Osteocyte (in vitro differentiated cells): ENCODE data around the gene IMMP2L. TPM values are rescaled to one million over a fixed set of nuclear protein-coding genes. Genes with fewer than 3 reads are reported as not detected.

ENCODE experiments used
- DNase-seq: peaks from one replicate; pipeline ENCODE4 v3.0.0; 2021; ENCODE audit warnings: mixed read lengths; ENCODE audit not compliant: unreplicated experiment; ENCODE audit errors: extremely low spot score
- H3K27ac Mint-ChIP-seq: one replicate; pipeline ENCODE4 v1.8.0; 2021; ENCODE audit warnings: mild to moderate bottlenecking, mixed read lengths; ENCODE audit not compliant: unreplicated experiment
- H3K27me3 Mint-ChIP-seq: one replicate; pipeline ENCODE4 v1.8.0; 2021; ENCODE audit warnings: mixed read lengths; ENCODE audit not compliant: unreplicated experiment
- H3K36me3 Mint-ChIP-seq: one replicate; pipeline ENCODE4 v1.8.0; 2021; ENCODE audit warnings: mixed read lengths; ENCODE audit not compliant: unreplicated experiment
- H3K4me1 Mint-ChIP-seq: one replicate; pipeline ENCODE4 v1.8.0; 2021; ENCODE audit warnings: mixed read lengths; ENCODE audit not compliant: unreplicated experiment
- H3K4me3 Mint-ChIP-seq: one replicate; pipeline ENCODE4 v1.8.0; 2021; ENCODE audit warnings: mild to moderate bottlenecking, moderate library complexity, mixed read lengths; ENCODE audit not compliant: unreplicated experiment
- H3K9me3 Mint-ChIP-seq: one replicate; pipeline ENCODE4 v1.8.0; 2021; ENCODE audit warnings: mixed read lengths; ENCODE audit not compliant: unreplicated experiment
- total RNA-seq: library from RNA; stranded (reverse); gene quantifications from 2 replicates; pipeline ENCODE4 v1.2.1, GENCODE V29; 2021
- TF ChIP-seq, protein P1 (sequence below): fragments of 200-600 bp; sonication (generic); IDR thresholded peaks from 2 replicates; pipeline ENCODE4 v1.5.0; 2021; ENCODE audit warnings: antibody characterized with exemption, mild to moderate bottlenecking, moderate library complexity

The IMMP2L gene
- total RNA-seq, 1 donor from 2014 or later, result 15.6 TPM

DNA sequence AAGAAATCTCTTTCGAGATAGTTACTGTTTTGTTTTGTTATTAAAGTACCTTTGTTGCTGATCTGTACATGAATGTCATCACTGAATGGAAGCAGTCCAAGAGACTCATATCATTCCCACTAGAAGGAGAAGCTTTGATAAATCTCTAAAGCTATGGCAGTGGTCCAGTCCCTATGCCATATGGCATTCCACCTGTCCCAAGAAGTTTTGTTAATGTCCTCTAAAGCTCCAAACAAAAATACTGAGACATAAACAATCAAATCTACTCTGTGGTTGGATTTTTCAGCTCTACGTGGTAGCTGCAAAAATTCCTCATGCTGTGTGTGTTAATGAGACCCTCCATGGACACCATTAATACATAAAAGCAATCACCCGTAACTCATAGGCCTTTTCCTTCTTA is 377.3 kb downstream of the IMMP2L start:
- Mint-ChIP-seq H3K9me3 (peaks cover 10% of the 10 kb centered on the region), H3K27ac (no peak overlapping the region), H3K36me3 (no peaks in the 10 kb centered on the region), H3K27me3 (no peaks in the 10 kb centered on the region), H3K4me3 (no peak overlapping the region), H3K4me1 (no peaks in the 10 kb centered on the region)
- TF ChIP-seq, protein P1, sequence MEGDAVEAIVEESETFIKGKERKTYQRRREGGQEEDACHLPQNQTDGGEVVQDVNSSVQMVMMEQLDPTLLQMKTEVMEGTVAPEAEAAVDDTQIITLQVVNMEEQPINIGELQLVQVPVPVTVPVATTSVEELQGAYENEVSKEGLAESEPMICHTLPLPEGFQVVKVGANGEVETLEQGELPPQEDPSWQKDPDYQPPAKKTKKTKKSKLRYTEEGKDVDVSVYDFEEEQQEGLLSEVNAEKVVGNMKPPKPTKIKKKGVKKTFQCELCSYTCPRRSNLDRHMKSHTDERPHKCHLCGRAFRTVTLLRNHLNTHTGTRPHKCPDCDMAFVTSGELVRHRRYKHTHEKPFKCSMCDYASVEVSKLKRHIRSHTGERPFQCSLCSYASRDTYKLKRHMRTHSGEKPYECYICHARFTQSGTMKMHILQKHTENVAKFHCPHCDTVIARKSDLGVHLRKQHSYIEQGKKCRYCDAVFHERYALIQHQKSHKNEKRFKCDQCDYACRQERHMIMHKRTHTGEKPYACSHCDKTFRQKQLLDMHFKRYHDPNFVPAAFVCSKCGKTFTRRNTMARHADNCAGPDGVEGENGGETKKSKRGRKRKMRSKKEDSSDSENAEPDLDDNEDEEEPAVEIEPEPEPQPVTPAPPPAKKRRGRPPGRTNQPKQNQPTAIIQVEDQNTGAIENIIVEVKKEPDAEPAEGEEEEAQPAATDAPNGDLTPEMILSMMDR, result no peak
- no peak for DNase-seq

DNA sequence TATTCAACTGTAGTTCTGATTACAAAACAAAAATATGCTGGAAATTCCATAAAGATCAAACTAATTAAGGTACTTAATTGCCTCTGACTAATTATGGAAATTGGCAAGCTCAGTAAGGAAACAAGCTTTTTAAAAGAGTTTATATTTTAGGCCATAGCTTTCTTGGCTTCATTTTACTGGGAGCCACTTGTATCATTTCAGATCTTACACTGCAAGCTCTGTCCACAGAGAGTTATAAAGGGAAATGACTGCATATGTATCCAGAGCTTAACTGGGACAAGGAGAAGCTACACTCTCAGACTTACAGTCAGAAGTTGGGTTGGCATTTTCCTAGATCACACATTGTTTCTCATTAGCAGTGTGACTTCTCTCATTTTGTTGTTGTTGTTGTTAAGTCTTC is 379.0 kb downstream of the IMMP2L start:
- H3K27ac Mint-ChIP-seq, result no peak overlapping the region
- H3K27me3 Mint-ChIP-seq, result no peaks in the 10 kb centered on the region
- no peaks in the 10 kb centered on the region for H3K4me1 Mint-ChIP-seq
- no peak for DNase-seq
- H3K4me3 Mint-ChIP-seq, result no peak overlapping the region
- H3K9me3 Mint-ChIP-seq, result peaks cover 12% of the 10 kb centered on the region
- TF ChIP-seq, protein P1, result no peak
- peaks cover 9% of the 10 kb centered on the region for H3K36me3 Mint-ChIP-seq

DNA sequence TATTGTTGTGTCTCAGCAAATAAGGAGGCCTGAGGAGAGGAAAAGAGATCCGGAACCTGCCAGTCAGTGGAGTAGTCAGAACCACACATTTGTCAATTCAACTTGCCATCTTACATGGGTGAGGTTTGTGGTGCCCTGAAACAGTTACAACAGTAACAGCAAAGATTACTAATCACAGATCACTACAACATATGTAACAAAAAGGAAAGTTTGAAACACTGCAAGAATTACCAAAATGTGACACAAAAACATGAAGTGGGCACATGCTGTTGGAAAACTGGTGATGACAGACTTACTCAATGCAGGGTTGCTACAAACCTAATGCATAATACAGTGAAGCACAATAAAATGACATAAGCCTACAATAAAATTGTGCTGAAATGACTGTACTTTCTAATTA is 382.0 kb downstream of the IMMP2L start:
- no peak overlapping the region for H3K27ac Mint-ChIP-seq
- H3K9me3 Mint-ChIP-seq, result peaks cover 17% of the 10 kb centered on the region
- no peak for DNase-seq

DNA sequence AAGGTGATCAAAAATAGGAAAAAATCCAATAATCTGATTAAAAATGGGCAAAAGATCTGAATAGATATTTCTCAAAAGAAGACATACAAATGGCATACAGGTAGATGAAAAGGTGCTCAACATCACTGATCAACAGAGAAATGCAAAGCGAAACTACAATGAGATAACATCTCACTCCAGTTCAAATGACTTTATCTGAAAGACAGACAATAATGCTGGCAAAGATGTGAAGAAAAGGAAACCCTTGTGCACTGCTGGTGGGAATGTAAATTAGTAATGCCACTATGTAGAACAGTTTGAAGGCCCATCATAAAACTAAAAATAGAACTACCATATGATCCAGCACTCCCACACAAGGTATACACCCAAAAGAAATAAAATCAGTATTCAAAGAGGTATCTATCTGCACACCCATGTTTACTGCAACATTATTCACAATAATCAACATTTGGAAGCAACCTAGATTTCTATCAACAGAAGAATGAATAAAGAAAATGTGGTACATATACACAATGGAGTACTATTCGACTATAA is 386.3 kb downstream of the IMMP2L start:
- Mint-ChIP-seq H3K4me3 (no peak overlapping the region), H3K9me3 (peaks cover 12% of the 10 kb centered on the region), H3K27ac (no peak overlapping the region), H3K4me1 (peaks cover 7% of the 10 kb centered on the region), H3K36me3 (peaks cover 10% of the 10 kb centered on the region), H3K27me3 (no peaks in the 10 kb centered on the region)
- no peak for DNase-seq
- TF ChIP-seq, protein P1, result no peak

More for the DNA sequence above, 382.0 kb downstream of the IMMP2L start:
- Mint-ChIP-seq H3K4me1 (no peaks in the 10 kb centered on the region), H3K27me3 (no peaks in the 10 kb centered on the region), H3K4me3 (no peak overlapping the region), H3K36me3 (peaks cover 10% of the 10 kb centered on the region)
- TF ChIP-seq, protein P1, result no peak

DNA sequence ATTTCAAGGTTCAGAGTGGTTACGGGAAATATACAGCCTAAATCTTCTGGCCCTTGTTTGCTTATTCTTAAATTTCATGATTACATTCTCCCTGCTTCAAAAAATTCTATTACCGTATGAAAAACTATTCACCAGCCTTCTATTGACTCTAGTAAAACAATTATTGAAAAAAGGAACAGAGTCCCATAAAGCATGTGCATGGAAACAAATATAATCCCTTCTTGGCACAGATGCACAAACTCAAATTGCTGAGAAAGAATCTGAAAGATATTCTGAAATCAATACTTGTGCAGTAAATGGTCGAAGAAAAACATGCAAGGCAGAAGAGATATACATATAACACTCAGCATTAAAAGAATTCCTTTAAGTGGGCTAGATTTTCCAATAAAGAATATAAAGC is 387.8 kb downstream of the IMMP2L start:
- Mint-ChIP-seq H3K27me3 (no peaks in the 10 kb centered on the region), H3K4me3 (no peak overlapping the region), H3K36me3 (peaks cover 10% of the 10 kb centered on the region), H3K27ac (no peak overlapping the region), H3K9me3 (peaks cover 12% of the 10 kb centered on the region), H3K4me1 (peaks cover 9% of the 10 kb centered on the region)
- DNase-seq, result no peak
- TF ChIP-seq, protein P1, result no peak
